Measurements from ENCODE around the gene GRM7. TPM values are rescaled to one million over a fixed set of nuclear protein-coding genes. Genes with fewer than 3 reads are reported as not detected.

Gene GRM7
- total RNA-seq, 1 experiment from 2014 or later: not detected

DNA sequence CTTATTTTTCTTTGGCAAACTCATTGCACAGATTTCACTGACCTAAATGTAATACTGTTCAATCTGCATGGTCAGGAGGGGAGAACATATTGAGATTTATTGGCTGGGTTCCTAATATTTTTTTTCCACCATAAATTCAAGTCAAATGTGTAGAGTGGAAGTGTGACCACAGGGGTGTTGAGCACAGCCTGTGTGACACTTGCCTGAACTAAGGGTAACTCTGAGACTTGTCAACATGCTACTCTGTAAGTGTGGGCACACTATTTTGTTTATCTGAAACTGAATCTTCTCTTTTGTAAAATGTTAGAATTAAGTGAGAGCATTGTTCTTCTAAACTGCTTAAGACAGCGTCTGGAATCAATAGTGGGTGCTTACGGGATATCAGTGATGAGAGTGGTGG, 516.2 kb downstream of the GRM7 start:
- Histone ChIP-seq H3K9me2 (ENCODE audit: insufficient read depth) (no peaks in the 10 kb centered on the region), H3K9ac (ENCODE audit: low read length) (no peak overlapping the region), H3K4me3 (replicated peaks in 1 of 2; ENCODE audit: low read depth in 1 of 2, low read length in 2 of 2) (no peak overlapping the region), H3K4me1 (ENCODE audit: control insufficient read depth in 1 of 2, insufficient read depth in 2 of 2, low read length in 2 of 2) (no peaks in the 10 kb centered on the region), H3K4me2 (ENCODE audit: low read length) (no peak overlapping the region), H2AFZ (ENCODE audit: low read depth, low read length, poor library complexity, severe bottlenecking) (no peak overlapping the region), H3K27me3 (ENCODE audit: insufficient read depth, low read length) (no peaks in the 10 kb centered on the region), H3K79me2 (ENCODE audit: insufficient read depth, low read length) (no peaks in the 10 kb centered on the region), H4K20me1 (ENCODE audit: insufficient read depth) (no peaks in the 10 kb centered on the region), H3K9me3 (ENCODE audit: control insufficient read depth in 1 of 2, insufficient read depth in 1 of 2, low read depth in 1 of 2, low read length in 2 of 2) (no peaks in the 10 kb centered on the region), H3K27ac (ENCODE audit: low read depth, low read length) (no peak overlapping the region), H3K36me3 (ENCODE audit: control insufficient read depth in 1 of 2, insufficient read depth in 2 of 2, low read length in 2 of 2) (no peaks in the 10 kb centered on the region)
- ChIA-PET POLR2A (no interaction called here), CTCF (no interaction called here), RAD21 (ENCODE audit: low non-redundant PET in 1 of 2, low total read pairs in 2 of 2, uncharacterized antibody in 2 of 2, unreplicated experiment in 2 of 2) (no interaction called here)
- no TSS peak for BruUV-seq (replicated peaks)
- TF ChIP-seq, protein P1, sequence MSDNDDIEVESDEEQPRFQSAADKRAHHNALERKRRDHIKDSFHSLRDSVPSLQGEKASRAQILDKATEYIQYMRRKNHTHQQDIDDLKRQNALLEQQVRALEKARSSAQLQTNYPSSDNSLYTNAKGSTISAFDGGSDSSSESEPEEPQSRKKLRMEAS (IDR thresholded peaks at IDR 0.05): no peak
- no peak for TF ChIP-seq POLR2A (IDR thresholded peaks at IDR 0.05; ENCODE audit: borderline replicate concordance, extremely low read depth, insufficient read depth, insufficient read length)
- TF ChIP-seq SRF (IDR thresholded peaks at IDR 0.05; ENCODE audit: low read depth): no peak
- no peak for TF ChIP-seq RAD21 (IDR thresholded peaks at IDR 0.05; ENCODE audit: low read depth)
- no peak for TF ChIP-seq FOSL1 (IDR thresholded peaks at IDR 0.05; ENCODE audit: low read depth)
- no peak for TF ChIP-seq ELF1 (IDR thresholded peaks at IDR 0.05; ENCODE audit: borderline replicate concordance, low read depth)
- no peak for TF ChIP-seq JUND (IDR thresholded peaks at IDR 0.05)
- no peak for TF ChIP-seq EZH2 (IDR thresholded peaks at IDR 0.05)
- TF ChIP-seq EZH2phosphoT487 (IDR thresholded peaks at IDR 0.05; ENCODE audit: borderline replicate concordance): no peak
- TF ChIP-seq, protein P2, sequence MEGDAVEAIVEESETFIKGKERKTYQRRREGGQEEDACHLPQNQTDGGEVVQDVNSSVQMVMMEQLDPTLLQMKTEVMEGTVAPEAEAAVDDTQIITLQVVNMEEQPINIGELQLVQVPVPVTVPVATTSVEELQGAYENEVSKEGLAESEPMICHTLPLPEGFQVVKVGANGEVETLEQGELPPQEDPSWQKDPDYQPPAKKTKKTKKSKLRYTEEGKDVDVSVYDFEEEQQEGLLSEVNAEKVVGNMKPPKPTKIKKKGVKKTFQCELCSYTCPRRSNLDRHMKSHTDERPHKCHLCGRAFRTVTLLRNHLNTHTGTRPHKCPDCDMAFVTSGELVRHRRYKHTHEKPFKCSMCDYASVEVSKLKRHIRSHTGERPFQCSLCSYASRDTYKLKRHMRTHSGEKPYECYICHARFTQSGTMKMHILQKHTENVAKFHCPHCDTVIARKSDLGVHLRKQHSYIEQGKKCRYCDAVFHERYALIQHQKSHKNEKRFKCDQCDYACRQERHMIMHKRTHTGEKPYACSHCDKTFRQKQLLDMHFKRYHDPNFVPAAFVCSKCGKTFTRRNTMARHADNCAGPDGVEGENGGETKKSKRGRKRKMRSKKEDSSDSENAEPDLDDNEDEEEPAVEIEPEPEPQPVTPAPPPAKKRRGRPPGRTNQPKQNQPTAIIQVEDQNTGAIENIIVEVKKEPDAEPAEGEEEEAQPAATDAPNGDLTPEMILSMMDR (IDR thresholded peaks at IDR 0.05 in 2 of 3, conservative IDR thresholded peaks at IDR 0.05 in 1 of 3; ENCODE audit: borderline replicate concordance in 1 of 3, insufficient read depth in 1 of 3, low read depth in 2 of 3, low read length in 2 of 3): no peak
- TF ChIP-seq, protein P3, sequence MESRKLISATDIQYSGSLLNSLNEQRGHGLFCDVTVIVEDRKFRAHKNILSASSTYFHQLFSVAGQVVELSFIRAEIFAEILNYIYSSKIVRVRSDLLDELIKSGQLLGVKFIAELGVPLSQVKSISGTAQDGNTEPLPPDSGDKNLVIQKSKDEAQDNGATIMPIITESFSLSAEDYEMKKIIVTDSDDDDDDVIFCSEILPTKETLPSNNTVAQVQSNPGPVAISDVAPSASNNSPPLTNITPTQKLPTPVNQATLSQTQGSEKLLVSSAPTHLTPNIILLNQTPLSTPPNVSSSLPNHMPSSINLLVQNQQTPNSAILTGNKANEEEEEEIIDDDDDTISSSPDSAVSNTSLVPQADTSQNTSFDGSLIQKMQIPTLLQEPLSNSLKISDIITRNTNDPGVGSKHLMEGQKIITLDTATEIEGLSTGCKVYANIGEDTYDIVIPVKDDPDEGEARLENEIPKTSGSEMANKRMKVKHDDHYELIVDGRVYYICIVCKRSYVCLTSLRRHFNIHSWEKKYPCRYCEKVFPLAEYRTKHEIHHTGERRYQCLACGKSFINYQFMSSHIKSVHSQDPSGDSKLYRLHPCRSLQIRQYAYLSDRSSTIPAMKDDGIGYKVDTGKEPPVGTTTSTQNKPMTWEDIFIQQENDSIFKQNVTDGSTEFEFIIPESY (IDR thresholded peaks at IDR 0.05; ENCODE audit: extremely low read depth, insufficient replicate concordance, low read length): no peak
- TF ChIP-seq, protein P4, sequence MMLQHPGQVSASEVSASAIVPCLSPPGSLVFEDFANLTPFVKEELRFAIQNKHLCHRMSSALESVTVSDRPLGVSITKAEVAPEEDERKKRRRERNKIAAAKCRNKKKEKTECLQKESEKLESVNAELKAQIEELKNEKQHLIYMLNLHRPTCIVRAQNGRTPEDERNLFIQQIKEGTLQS (IDR thresholded peaks at IDR 0.05): no peak
- no peak for TF ChIP-seq SIN3A (IDR thresholded peaks at IDR 0.05; ENCODE audit: low read depth)
- no peak for TF ChIP-seq CBX3 (IDR thresholded peaks at IDR 0.05; ENCODE audit: low read depth)
- no peak for TF ChIP-seq CEBPB (IDR thresholded peaks at IDR 0.05; ENCODE audit: low read depth)
- no peak for TF ChIP-seq ZFX (IDR thresholded peaks at IDR 0.05)
- no peak for TF ChIP-seq SP1 (IDR thresholded peaks at IDR 0.05; ENCODE audit: low read depth)
- TF ChIP-seq TCF7L2 (IDR thresholded peaks at IDR 0.05; ENCODE audit: borderline replicate concordance, extremely low read depth, insufficient read depth, insufficient read length): no peak
- no peak for TF ChIP-seq YY1 (IDR thresholded peaks at IDR 0.05; ENCODE audit: extremely low read depth, insufficient replicate concordance, low read depth, low read length)
- TF ChIP-seq, protein P5, sequence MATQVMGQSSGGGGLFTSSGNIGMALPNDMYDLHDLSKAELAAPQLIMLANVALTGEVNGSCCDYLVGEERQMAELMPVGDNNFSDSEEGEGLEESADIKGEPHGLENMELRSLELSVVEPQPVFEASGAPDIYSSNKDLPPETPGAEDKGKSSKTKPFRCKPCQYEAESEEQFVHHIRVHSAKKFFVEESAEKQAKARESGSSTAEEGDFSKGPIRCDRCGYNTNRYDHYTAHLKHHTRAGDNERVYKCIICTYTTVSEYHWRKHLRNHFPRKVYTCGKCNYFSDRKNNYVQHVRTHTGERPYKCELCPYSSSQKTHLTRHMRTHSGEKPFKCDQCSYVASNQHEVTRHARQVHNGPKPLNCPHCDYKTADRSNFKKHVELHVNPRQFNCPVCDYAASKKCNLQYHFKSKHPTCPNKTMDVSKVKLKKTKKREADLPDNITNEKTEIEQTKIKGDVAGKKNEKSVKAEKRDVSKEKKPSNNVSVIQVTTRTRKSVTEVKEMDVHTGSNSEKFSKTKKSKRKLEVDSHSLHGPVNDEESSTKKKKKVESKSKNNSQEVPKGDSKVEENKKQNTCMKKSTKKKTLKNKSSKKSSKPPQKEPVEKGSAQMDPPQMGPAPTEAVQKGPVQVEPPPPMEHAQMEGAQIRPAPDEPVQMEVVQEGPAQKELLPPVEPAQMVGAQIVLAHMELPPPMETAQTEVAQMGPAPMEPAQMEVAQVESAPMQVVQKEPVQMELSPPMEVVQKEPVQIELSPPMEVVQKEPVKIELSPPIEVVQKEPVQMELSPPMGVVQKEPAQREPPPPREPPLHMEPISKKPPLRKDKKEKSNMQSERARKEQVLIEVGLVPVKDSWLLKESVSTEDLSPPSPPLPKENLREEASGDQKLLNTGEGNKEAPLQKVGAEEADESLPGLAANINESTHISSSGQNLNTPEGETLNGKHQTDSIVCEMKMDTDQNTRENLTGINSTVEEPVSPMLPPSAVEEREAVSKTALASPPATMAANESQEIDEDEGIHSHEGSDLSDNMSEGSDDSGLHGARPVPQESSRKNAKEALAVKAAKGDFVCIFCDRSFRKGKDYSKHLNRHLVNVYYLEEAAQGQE (IDR thresholded peaks at IDR 0.05; ENCODE audit: low read depth): no peak
- no peak for ATAC-seq
- DNase-seq (ENCODE audit: low read depth, low spot score): no peak
- intact Hi-C loops (cut with micrococcal nuclease): no loop called here
